Natural killer cell (primary cell): ENCODE measurements around the gene UGT1A1. TPM values are rescaled to one million over a fixed set of nuclear protein-coding genes. Genes with fewer than 3 reads are reported as not detected.

Experiments used
- ATAC-seq, 3 donors: fragments of 150-1000 bp in 2 of 3; fragments of 200-7000 bp in 1 of 3; cut with Tn5 transposase; 1 replicate in 1 of 3; 2 replicates in 2 of 3; pipeline ENCODE4 v1.10.0; 2021; ENCODE audit warnings: mild to moderate bottlenecking in 2 of 3, moderate library complexity in 2 of 3
- DNase-seq, 2 donors: peaks; one replicate each; pipeline versions ENCODE4 v3.0.0 to v3.0.0-alpha.2; 2013 to 2021; ENCODE audit warnings: mixed read lengths in 1 of 2
- H3K27ac ChIP-seq: one replicate; pipeline ENCODE4 v1.5.1; 2013; ENCODE audit warnings: mild to moderate bottlenecking, low read length
- H3K27me3 ChIP-seq: one replicate; pipeline ENCODE4 v1.6.1; 2013; ENCODE audit warnings: low read length; ENCODE audit not compliant: control insufficient read depth, insufficient read depth
- H3K36me3 ChIP-seq: one replicate; pipeline ENCODE4 v1.6.1; 2013; ENCODE audit warnings: low read length; ENCODE audit not compliant: control insufficient read depth, insufficient read depth
- H3K4me1 ChIP-seq: one replicate; pipeline ENCODE4 v1.6.1; 2013; ENCODE audit warnings: low read length; ENCODE audit not compliant: control insufficient read depth, insufficient read depth
- H3K4me3 ChIP-seq: one replicate; pipeline ENCODE4 v1.5.1; 2013; ENCODE audit warnings: low read length
- H3K9me3 ChIP-seq: one replicate; pipeline ENCODE4 v1.6.1; 2013; ENCODE audit warnings: low read length; ENCODE audit not compliant: control insufficient read depth, insufficient read depth
- H3K27ac Mint-ChIP-seq, 2 donors: one replicate each; pipeline ENCODE4 v1.8.0; 2022; ENCODE audit warnings: mild to moderate bottlenecking in 2 of 2, mixed read lengths in 2 of 2, moderate library complexity in 1 of 2
- H3K27me3 Mint-ChIP-seq, 2 donors: one replicate each; pipeline ENCODE4 v1.8.0; 2022; ENCODE audit warnings: low read depth in 2 of 2, mixed read lengths in 2 of 2
- H3K36me3 Mint-ChIP-seq: one replicate; pipeline ENCODE4 v1.8.0; 2022; ENCODE audit warnings: mixed read lengths
- H3K4me1 Mint-ChIP-seq, 2 donors: one replicate each; pipeline ENCODE4 v1.8.0; 2022; ENCODE audit warnings: mixed read lengths in 2 of 2
- H3K4me3 Mint-ChIP-seq: one replicate; pipeline ENCODE4 v1.8.0; 2022; ENCODE audit warnings: mild to moderate bottlenecking, moderate library complexity, mixed read lengths
- H3K9me3 Mint-ChIP-seq, 2 donors: one replicate each; pipeline ENCODE4 v1.8.0; 2022; ENCODE audit warnings: mixed read lengths in 2 of 2
- WGBS: methylation state at CpG from one replicate; pipeline ENCODE4 v1.1.7; 2013; ENCODE audit warnings: missing lambda C conversion rate; ENCODE audit not compliant: insufficient coverage; 5-methylcytosine and 5-hydroxymethylcytosine counted together
- intact Hi-C: fragments of 100-400 bp; cut with micrococcal nuclease; formaldehyde crosslinking; loops from one replicate; pipeline ENCODE4 v1.14.2; 2022
- total RNA-seq, 4 donors: library from RNA; stranded (reverse); fragments of 120-200 nt in 1 of 4; gene quantifications; one replicate each; pipeline versions ENCODE4 v1.2.3 to v1.2.4, GENCODE V29; 2013 to 2022
- TF ChIP-seq, protein P1 (sequence below): fragments of 200-600 bp; IDR thresholded peaks from one replicate; pipeline ENCODE4 v1.8.0; 2022; ENCODE audit warnings: antibody characterized with exemption

UGT1A1 gene
- total RNA-seq, 3 donors from 2014 or later (not counting 1 experiment from before 2014, with no cell fraction given) = not detected

GRCh38 chr2:233800208-233800607 lies 40.1 kb downstream of the UGT1A1 start:
- WGBS = 90% methylated on average over 7 of the region's 7 CpGs
- ATAC-seq = no peak

GRCh38 chr2:233801357-233802131 lies 41.5 kb downstream of the UGT1A1 start:
- ATAC-seq = peak in 1 of 3 donors; percentile 49
- intact Hi-C loops = no loop called here
- Mint-ChIP-seq H3K4me1 (no peaks in the 10 kb centered on the region), H3K27ac (no peak overlapping the region), H3K9me3 (no peaks in the 10 kb centered on the region), H3K27me3 (peaks cover 16 to 33% of the 10 kb centered on the region in 2 donors), H3K36me3 (no peaks in the 10 kb centered on the region), H3K4me3 (no peak overlapping the region)
- no peak overlapping the region for H3K27ac ChIP-seq
- no peak overlapping the region for H3K4me3 ChIP-seq
- WGBS = 78% methylated on average over 6 of the region's 9 CpGs
- TF ChIP-seq, protein P1, sequence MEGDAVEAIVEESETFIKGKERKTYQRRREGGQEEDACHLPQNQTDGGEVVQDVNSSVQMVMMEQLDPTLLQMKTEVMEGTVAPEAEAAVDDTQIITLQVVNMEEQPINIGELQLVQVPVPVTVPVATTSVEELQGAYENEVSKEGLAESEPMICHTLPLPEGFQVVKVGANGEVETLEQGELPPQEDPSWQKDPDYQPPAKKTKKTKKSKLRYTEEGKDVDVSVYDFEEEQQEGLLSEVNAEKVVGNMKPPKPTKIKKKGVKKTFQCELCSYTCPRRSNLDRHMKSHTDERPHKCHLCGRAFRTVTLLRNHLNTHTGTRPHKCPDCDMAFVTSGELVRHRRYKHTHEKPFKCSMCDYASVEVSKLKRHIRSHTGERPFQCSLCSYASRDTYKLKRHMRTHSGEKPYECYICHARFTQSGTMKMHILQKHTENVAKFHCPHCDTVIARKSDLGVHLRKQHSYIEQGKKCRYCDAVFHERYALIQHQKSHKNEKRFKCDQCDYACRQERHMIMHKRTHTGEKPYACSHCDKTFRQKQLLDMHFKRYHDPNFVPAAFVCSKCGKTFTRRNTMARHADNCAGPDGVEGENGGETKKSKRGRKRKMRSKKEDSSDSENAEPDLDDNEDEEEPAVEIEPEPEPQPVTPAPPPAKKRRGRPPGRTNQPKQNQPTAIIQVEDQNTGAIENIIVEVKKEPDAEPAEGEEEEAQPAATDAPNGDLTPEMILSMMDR = no peak
- no peaks in the 10 kb centered on the region for H3K4me1 ChIP-seq
- H3K27me3 ChIP-seq = no peaks in the 10 kb centered on the region
- H3K9me3 ChIP-seq = no peaks in the 10 kb centered on the region
- H3K36me3 ChIP-seq = no peaks in the 10 kb centered on the region
- no peak for DNase-seq

More at GRCh38 chr2:233800208-233800607, 40.1 kb downstream of the UGT1A1 start:
- Mint-ChIP-seq H3K27ac (no peak overlapping the region), H3K36me3 (no peaks in the 10 kb centered on the region), H3K4me3 (no peak overlapping the region), H3K4me1 (no peaks in the 10 kb centered on the region), H3K9me3 (no peaks in the 10 kb centered on the region), H3K27me3 (peaks cover 15 to 21% of the 10 kb centered on the region in 2 donors)
- no peak overlapping the region for H3K27ac ChIP-seq
- intact Hi-C loops = no loop called here
- H3K9me3 ChIP-seq = no peaks in the 10 kb centered on the region
- TF ChIP-seq, protein P1 = no peak
- no peaks in the 10 kb centered on the region for H3K36me3 ChIP-seq
- no peak for DNase-seq
- no peaks in the 10 kb centered on the region for H3K27me3 ChIP-seq
- H3K4me3 ChIP-seq = no peak overlapping the region
- no peaks in the 10 kb centered on the region for H3K4me1 ChIP-seq

GRCh38 chr2:233802132-233802815 lies 42.2 kb downstream of the UGT1A1 start:
- no peak overlapping the region for H3K27ac Mint-ChIP-seq
- H3K27me3 Mint-ChIP-seq = peaks cover 16 to 33% of the 10 kb centered on the region in 2 donors
- DNase-seq (no peak), ATAC-seq (no peak)
- Histone ChIP-seq H3K9me3 (no peaks in the 10 kb centered on the region), H3K27ac (no peak overlapping the region), H3K36me3 (no peaks in the 10 kb centered on the region), H3K4me1 (no peaks in the 10 kb centered on the region), H3K4me3 (no peak overlapping the region), H3K27me3 (no peaks in the 10 kb centered on the region)
- 62% methylated on average over 2 of the region's 3 CpGs for WGBS
- no peaks in the 10 kb centered on the region for H3K9me3 Mint-ChIP-seq
- H3K4me1 Mint-ChIP-seq = no peaks in the 10 kb centered on the region
- intact Hi-C loops = no loop called here
- H3K4me3 Mint-ChIP-seq = no peak overlapping the region
- TF ChIP-seq, protein P1 = no peak
- no peaks in the 10 kb centered on the region for H3K36me3 Mint-ChIP-seq
